ENCODE measurements around the gene AURKAIP1. TPM values are rescaled to one million over a fixed set of nuclear protein-coding genes. Genes with fewer than 3 reads are reported as not detected.
A peak's percentile ranks its signal among the peaks of the same experiment; 100 is the strongest.

Gene AURKAIP1
- total and polyA plus RNA-seq, 2 of the 13 experiments (the other 11 are each of a cell fraction or from before 2014, with no cell fraction given), result 69.5 to 175 TPM

DNA sequence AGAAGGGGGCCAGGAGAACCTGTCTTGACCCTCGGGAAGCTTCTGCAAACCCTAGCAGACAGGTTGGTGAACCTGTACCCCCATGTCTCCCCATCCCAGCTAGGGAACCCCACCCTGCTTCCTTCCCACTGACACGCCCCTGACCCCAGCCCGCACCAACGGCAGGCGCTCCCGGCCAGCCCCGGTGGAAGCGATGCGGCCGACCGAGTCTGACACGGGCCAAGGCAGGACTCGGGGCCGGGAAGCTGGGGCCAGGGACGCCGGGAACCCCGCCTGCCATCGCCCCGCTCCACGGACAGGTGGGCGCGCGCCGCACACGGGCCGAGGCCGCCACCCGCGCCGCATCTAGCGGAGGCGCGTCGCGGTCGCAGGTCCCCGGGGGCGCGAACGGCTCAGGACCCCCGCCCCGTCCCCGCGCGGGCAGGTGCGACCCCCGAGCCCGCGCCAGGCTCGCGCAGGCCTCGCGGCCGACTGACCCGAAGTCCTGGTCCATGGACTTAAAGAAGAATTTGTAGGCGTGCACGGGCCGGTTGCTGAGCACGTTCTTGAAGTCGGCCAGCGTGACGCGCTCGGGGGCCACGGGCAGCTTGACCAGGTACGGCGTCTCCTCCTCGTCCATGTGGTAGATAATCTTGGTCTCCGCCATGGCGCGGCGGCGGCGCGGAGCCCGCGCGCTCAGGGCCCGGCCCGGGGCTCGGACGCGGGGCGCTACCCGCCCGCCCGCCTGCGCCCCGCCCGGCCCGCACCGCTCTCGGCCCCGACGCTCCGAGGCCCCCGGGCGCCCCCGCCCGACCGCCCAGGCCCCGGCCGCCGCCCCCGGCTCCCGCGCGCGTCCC is 26.4 kb downstream of the AURKAIP1 start:
- CTCF ChIA-PET (ENCODE audit: low intra/inter-chr PET ratio, low total read pairs), result interaction anchor here (2.0 kb wide), 1 partner anchor 24 kb away, joined by 13 read pairs; no protein-coding TSS in a partner anchor
- Histone ChIP-seq H3K4me3 (replicated peaks in 1 of 3; ENCODE audit: insufficient read depth in 1 of 3, low read depth in 2 of 3, low read length in 3 of 3) (peak overlapping the region; percentile 79 to 89 (median 85)), H3K4me2 (ENCODE audit: low read depth, low read length) (peak overlapping the region; percentile 91), H3K9ac (ENCODE audit: insufficient read depth, low read depth, low read length) (peak overlapping the region; percentile 91), H3K27ac (ENCODE audit: extremely low read length, insufficient read depth, low read length) (peak overlapping the region; percentile 82), H3K9me3 (ENCODE audit: low read length) (no peaks in the 10 kb centered on the region), H3K4me1 (ENCODE audit: insufficient read depth, low read length) (peaks cover 57% of the 10 kb centered on the region), H3K36me3 (replicated peaks in 1 of 2; ENCODE audit: control insufficient read depth in 1 of 2, insufficient read depth in 2 of 2, low read length in 2 of 2) (no peaks in the 10 kb centered on the region), H4K20me1 (ENCODE audit: insufficient read depth, low read length) (peaks cover 29% of the 10 kb centered on the region; the same call in 1 of the 2 replicates), H3K79me2 (ENCODE audit: insufficient read depth, low read length) (peaks cover 48% of the 10 kb centered on the region), H3K27me3 (ENCODE audit: control insufficient read depth in 1 of 2, insufficient read depth in 2 of 2, low read length in 2 of 2) (no peaks in the 10 kb centered on the region), H2AFZ (ENCODE audit: low read length) (no peak overlapping the region)
- WGBS (ENCODE audit: low lambda C conversion rate), result 0% methylated on average over 3 of the region's 109 CpGs
- intact Hi-C loops (cut with micrococcal nuclease; ENCODE audit: unreplicated experiment) (no loop called here), in situ Hi-C loops (cut with HindIII; ENCODE audit: extremely low pct_ligation_motif_present, low pct_unique_long_range_greater_than_20kb) (no loop called here)
- no peak for DNase-seq (ENCODE audit: low spot score)
- no peak for ATAC-seq
- FAIRE-seq, result no peak
- POLR2A ChIA-PET, result interaction anchor here (0.5 to 2.7 kb wide), 15 partner anchors 10 to 156 kb away, joined by 3 to 38 read pairs (median 6); partner anchors contain the start of genes AURKAIP1, CCNL2, MXRA8 and TAS1R3
- no TSS peak for BruUV-seq (replicated peaks)
- 0 out of 4 replicates have a peak, but pooled peaks of 1 of the 2 experiments have one; percentile 17 for TF ChIP-seq POLR2A (IDR thresholded peaks at IDR 0.05; ENCODE audit: insufficient read depth in 1 of 2, low read depth in 2 of 2, low read length in 2 of 2)
- TF ChIP-seq, protein P1, sequence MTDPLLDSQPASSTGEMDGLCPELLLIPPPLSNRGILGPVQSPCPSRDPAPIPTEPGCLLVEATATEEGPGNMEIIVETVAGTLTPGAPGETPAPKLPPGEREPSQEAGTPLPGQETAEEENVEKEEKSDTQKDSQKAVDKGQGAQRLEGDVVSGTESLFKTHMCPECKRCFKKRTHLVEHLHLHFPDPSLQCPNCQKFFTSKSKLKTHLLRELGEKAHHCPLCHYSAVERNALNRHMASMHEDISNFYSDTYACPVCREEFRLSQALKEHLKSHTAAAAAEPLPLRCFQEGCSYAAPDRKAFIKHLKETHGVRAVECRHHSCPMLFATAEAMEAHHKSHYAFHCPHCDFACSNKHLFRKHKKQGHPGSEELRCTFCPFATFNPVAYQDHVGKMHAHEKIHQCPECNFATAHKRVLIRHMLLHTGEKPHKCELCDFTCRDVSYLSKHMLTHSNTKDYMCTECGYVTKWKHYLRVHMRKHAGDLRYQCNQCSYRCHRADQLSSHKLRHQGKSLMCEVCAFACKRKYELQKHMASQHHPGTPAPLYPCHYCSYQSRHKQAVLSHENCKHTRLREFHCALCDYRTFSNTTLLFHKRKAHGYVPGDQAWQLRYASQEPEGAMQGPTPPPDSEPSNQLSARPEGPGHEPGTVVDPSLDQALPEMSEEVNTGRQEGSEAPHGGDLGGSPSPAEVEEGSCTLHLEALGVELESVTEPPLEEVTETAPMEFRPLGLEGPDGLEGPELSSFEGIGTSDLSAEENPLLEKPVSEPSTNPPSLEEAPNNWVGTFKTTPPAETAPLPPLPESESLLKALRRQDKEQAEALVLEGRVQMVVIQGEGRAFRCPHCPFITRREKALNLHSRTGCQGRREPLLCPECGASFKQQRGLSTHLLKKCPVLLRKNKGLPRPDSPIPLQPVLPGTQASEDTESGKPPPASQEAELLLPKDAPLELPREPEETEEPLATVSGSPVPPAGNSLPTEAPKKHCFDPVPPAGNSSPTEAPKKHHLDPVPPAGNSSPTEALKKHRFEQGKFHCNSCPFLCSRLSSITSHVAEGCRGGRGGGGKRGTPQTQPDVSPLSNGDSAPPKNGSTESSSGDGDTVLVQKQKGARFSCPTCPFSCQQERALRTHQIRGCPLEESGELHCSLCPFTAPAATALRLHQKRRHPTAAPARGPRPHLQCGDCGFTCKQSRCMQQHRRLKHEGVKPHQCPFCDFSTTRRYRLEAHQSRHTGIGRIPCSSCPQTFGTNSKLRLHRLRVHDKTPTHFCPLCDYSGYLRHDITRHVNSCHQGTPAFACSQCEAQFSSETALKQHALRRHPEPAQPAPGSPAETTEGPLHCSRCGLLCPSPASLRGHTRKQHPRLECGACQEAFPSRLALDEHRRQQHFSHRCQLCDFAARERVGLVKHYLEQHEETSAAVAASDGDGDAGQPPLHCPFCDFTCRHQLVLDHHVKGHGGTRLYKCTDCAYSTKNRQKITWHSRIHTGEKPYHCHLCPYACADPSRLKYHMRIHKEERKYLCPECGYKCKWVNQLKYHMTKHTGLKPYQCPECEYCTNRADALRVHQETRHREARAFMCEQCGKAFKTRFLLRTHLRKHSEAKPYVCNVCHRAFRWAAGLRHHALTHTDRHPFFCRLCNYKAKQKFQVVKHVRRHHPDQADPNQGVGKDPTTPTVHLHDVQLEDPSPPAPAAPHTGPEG (CRISPR knock-in tag; IDR thresholded peaks at IDR 0.05), result 0 out of 2 replicates have a peak, but pooled peaks have one; percentile 65
- no peak for TF ChIP-seq ZNF12 (CRISPR knock-in tag; IDR thresholded peaks at IDR 0.05)
- no peak for TF ChIP-seq SKI (IDR thresholded peaks at IDR 0.05; ENCODE audit: partially characterized antibody)
- TF ChIP-seq MED1 (CRISPR knock-in tag; IDR thresholded peaks at IDR 0.05), result 0 out of 2 replicates have a peak, but pooled peaks have one; percentile 26
- no peak for TF ChIP-seq ZKSCAN1 (IDR thresholded peaks at IDR 0.05; ENCODE audit: low read length)
- peak; percentile 31; the same call in 1 of the 2 replicates for TF ChIP-seq SAP130 (CRISPR knock-in tag; IDR thresholded peaks at IDR 0.05; ENCODE audit: low read depth)
- TF ChIP-seq KLF15 (CRISPR knock-in tag; IDR thresholded peaks at IDR 0.05; ENCODE audit: borderline replicate concordance), result 0 out of 2 replicates have a peak, but pooled peaks have one; percentile 30
- TF ChIP-seq, protein P2, sequence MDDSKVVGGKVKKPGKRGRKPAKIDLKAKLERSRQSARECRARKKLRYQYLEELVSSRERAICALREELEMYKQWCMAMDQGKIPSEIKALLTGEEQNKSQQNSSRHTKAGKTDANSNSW (CRISPR knock-in tag; IDR thresholded peaks at IDR 0.05; ENCODE audit: borderline replicate concordance), result no peak
- TF ChIP-seq, protein P3, sequence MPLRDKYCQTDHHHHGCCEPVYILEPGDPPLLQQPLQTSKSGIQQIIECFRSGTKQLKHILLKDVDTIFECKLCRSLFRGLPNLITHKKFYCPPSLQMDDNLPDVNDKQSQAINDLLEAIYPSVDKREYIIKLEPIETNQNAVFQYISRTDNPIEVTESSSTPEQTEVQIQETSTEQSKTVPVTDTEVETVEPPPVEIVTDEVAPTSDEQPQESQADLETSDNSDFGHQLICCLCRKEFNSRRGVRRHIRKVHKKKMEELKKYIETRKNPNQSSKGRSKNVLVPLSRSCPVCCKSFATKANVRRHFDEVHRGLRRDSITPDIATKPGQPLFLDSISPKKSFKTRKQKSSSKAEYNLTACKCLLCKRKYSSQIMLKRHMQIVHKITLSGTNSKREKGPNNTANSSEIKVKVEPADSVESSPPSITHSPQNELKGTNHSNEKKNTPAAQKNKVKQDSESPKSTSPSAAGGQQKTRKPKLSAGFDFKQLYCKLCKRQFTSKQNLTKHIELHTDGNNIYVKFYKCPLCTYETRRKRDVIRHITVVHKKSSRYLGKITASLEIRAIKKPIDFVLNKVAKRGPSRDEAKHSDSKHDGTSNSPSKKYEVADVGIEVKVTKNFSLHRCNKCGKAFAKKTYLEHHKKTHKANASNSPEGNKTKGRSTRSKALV (CRISPR knock-in tag; IDR thresholded peaks at IDR 0.05), result peak; percentile 25; the same call in 1 of the 2 replicates
